K562 (cell line): ENCODE data around the gene NLK. TPM values are rescaled to one million over a fixed set of nuclear protein-coding genes. Genes with fewer than 3 reads are reported as not detected.

Source experiments
- ATAC-seq: fragments of 200-7000 bp; cut with Tn5 transposase; 3 replicates; pipeline ENCODE4 v1.9.1; 2020; ENCODE audit warnings: moderate library complexity
- BruUV-seq: library from RNA; stranded (reverse); fragments of 400-500 nt; replicated peaks from 2 replicates; lab custom pipeline; 2021; lab: Mats Ljungman, UMichigan
- CTCF ChIA-PET: fragments of 300-600 bp; formaldehyde crosslinking; extraction: SDS; loops from one replicate; lab custom pipeline; 2021; ENCODE audit warnings: low intra/inter-chr PET ratio; lab: Yijun Ruan, JAX
- POLR2A ChIA-PET: fragments of 300-600, 350-650 bp; sonication (Branson Sonifier 250); formaldehyde crosslinking; extraction: SDS; loops from one replicate; lab custom pipeline; 2021; ENCODE audit warnings: antibody characterized with exemption, inconsistent platforms; lab: Yijun Ruan, JAX
- DNase-seq, 4 experiments: peaks; one replicate each; pipeline versions ENCODE4 v3.0.0 to v3.0.0-alpha.2; 2011 to 2018; ENCODE audit warnings: low spot score in 3 of 4, mixed read lengths in 3 of 4; ENCODE audit errors: extremely low read depth in 1 of 4
- FAIRE-seq: peaks from 2 replicates; lab custom pipeline; 2011; peaks lifted over from hg19 to GRCh38; lab: Jason Lieb, UNC
- H2AFZ ChIP-seq: 2 replicates; pipeline ENCODE4 v1.6.0; 2011; ENCODE audit warnings: low read depth, low read length, control low read depth, inconsistent platforms
- H3K27ac ChIP-seq: fragments of 200-600 bp; 3 replicates; pipeline ENCODE4 v1.8.0; 2011; ENCODE audit warnings: low read depth, mild to moderate bottlenecking, control low read depth, inconsistent platforms, low read length, moderate library complexity, mixed read lengths; ENCODE audit errors: extremely low read depth
- H3K27me3 ChIP-seq, 2 experiments: fragments of 300-600 bp in 1 of 2; 2 replicates in 1 of 2; 3 replicates in 1 of 2; pipeline versions ENCODE4 v1.6.0 to v1.8.0; 2011; ENCODE audit warnings: inconsistent platforms in 2 of 2, low read length in 2 of 2, mild to moderate bottlenecking in 1 of 2, mixed read lengths in 1 of 2, moderate library complexity in 1 of 2; ENCODE audit not compliant: control insufficient read depth in 2 of 2, insufficient read depth in 2 of 2
- H3K36me3 ChIP-seq: fragments of 300-600 bp; 3 replicates; pipeline ENCODE4 v1.8.0; 2011; ENCODE audit warnings: mild to moderate bottlenecking, low read length, inconsistent platforms; ENCODE audit not compliant: control insufficient read depth, insufficient read depth
- H3K4me1 ChIP-seq, 2 experiments: fragments of 200-600 bp in 1 of 2; replicated peaks in 1 of 2; 2 replicates in 1 of 2; 3 replicates in 1 of 2; pipeline versions ENCODE4 v1.5.1 to v1.8.0; 2011; ENCODE audit warnings: inconsistent platforms in 2 of 2, low read length in 2 of 2, mild to moderate bottlenecking in 1 of 2, mixed read lengths in 1 of 2, moderate library complexity in 1 of 2; ENCODE audit not compliant: control insufficient read depth in 2 of 2, insufficient read depth in 2 of 2
- H3K4me2 ChIP-seq: 2 replicates; pipeline ENCODE4 v1.6.1; 2011; ENCODE audit warnings: low read length, control low read depth, inconsistent platforms, mixed read lengths; ENCODE audit not compliant: insufficient read depth
- H3K4me3 ChIP-seq: fragments of 200-600 bp; sonication (generic), shearing (Covaris generic); 2 replicates; pipeline ENCODE4 v1.5.1; 2016; ENCODE audit warnings: control low read depth, inconsistent platforms
- H3K79me2 ChIP-seq: fragments of 200-600 bp; 3 replicates; pipeline ENCODE4 v1.8.0; 2011; ENCODE audit warnings: low read length, inconsistent platforms; ENCODE audit not compliant: control insufficient read depth, insufficient read depth
- H3K9ac ChIP-seq, 2 experiments: 2 replicates each; pipeline versions ENCODE4 v1.6.0 to v1.6.1; 2011; ENCODE audit warnings: low read depth in 2 of 2, low read length in 2 of 2, control low read depth in 1 of 2, inconsistent platforms in 1 of 2, mild to moderate bottlenecking in 1 of 2, mixed read lengths in 1 of 2; ENCODE audit not compliant: insufficient read depth in 1 of 2
- H3K9me1 ChIP-seq: one replicate; pipeline ENCODE4 v1.6.0; 2011; ENCODE audit warnings: inconsistent platforms, mild to moderate bottlenecking, low read length, moderate library complexity; ENCODE audit not compliant: control insufficient read depth, insufficient read depth
- H3K9me3 ChIP-seq: replicated peaks from 2 replicates; pipeline ENCODE4 v1.5.1; 2011; ENCODE audit warnings: low read depth, low read length, inconsistent platforms; ENCODE audit not compliant: control insufficient read depth, insufficient read depth
- H4K20me1 ChIP-seq: replicated peaks from 2 replicates; pipeline ENCODE4 v1.6.1; 2011; ENCODE audit warnings: low read length, inconsistent platforms, mixed read lengths; ENCODE audit not compliant: control insufficient read depth, insufficient read depth
- ARID3A ChIP-seq: IDR thresholded peaks from 2 replicates; pipeline ENCODE4 v1.6.1; 2012; ENCODE audit warnings: low read depth, low read length, improper control_type of control experiment, borderline replicate concordance
- BDP1 ChIP-seq: IDR thresholded peaks from 3 replicates; pipeline ENCODE4 v1.6.1; 2011; ENCODE audit not compliant: insufficient read length, insufficient read depth
- BRD9 ChIP-seq: fragments of 450-650 bp; IDR thresholded peaks from 2 replicates; pipeline ENCODE4 v1.6.1; 2018; ENCODE audit warnings: low read depth; ENCODE audit not compliant: partially characterized antibody
- C11orf30 ChIP-seq: fragments of 450-650 bp; IDR thresholded peaks from 2 replicates; pipeline ENCODE4 v1.6.1; 2016; ENCODE audit warnings: low read depth, mild to moderate bottlenecking
- ETS1 ChIP-seq: conservative IDR thresholded peaks from 2 replicates; pipeline ENCODE4 v1.6.1; 2011; ENCODE audit warnings: low read depth, mild to moderate bottlenecking, low read length; ENCODE audit not compliant: control insufficient read depth
- FIP1L1 ChIP-seq: fragments of 200-400 bp; formaldehyde crosslinking; IDR thresholded peaks from 2 replicates; pipeline ENCODE4 v1.6.1; 2018; ENCODE audit warnings: mild to moderate bottlenecking, low read depth, low read length; ENCODE audit not compliant: poor library complexity, severe bottlenecking
- NR2C1 ChIP-seq, 2 experiments: fragments of 450-650 bp; IDR thresholded peaks; 2 replicates each; pipeline ENCODE4 v1.6.1; 2017; ENCODE audit warnings: mild to moderate bottlenecking in 2 of 2, antibody characterized with exemption in 1 of 2, inconsistent platforms in 1 of 2, missing compliant biosample characterization in 1 of 2, missing genetic modification characterization in 1 of 2
- RREB1 ChIP-seq: fragments of 250-450 bp; sonication (Bioruptor Pico); IDR thresholded peaks from 2 replicates; pipeline ENCODE4 v1.4.0; 2020
- SRF ChIP-seq, 2 experiments: fragments of 250-450, 450-650 bp in 1 of 2; sonication (Bioruptor Pico) in 1 of 2; sonication (generic) in 1 of 2; formaldehyde crosslinking; IDR thresholded peaks; 2 replicates each; pipeline versions ENCODE4 v1.5.0 to v1.5.1; 2020 to 2022; ENCODE audit warnings: mild to moderate bottlenecking in 1 of 2, missing genetic modification reagents in 1 of 2
- XRCC4 ChIP-seq: IDR thresholded peaks from one replicate; pipeline ENCODE4 v1.6.1; 2011; ENCODE audit not compliant: insufficient read depth, insufficient read length; ENCODE audit errors: extremely low read depth
- ZNF280B ChIP-seq: fragments of 250-450 bp; sonication (Bioruptor Pico); IDR thresholded peaks from 2 replicates; pipeline ENCODE4 v1.5.1; 2021; ENCODE audit warnings: mild to moderate bottlenecking
- ZNF316 ChIP-seq: fragments of 450-650 bp; IDR thresholded peaks from 2 replicates; pipeline ENCODE4 v1.6.1; 2016
- WGBS: fragments of 100-300 bp; shearing (Covaris generic); methylation state at CpG from one replicate; pipeline ENCODE4 v1.1.6; 2016; ENCODE audit warnings: low coverage, mixed read lengths; ENCODE audit not compliant: insufficient coverage; ENCODE audit errors: missing lambda C conversion rate; 5-methylcytosine and 5-hydroxymethylcytosine counted together
- in situ Hi-C: fragments of 300-500 bp; cut with MboI; formaldehyde crosslinking; loops from 4 replicates; pipeline ENCODE4 v1.15.0; 2018; ENCODE audit warnings: inconsistent platforms, mixed read lengths
- intact Hi-C: fragments of 100-400 bp; cut with micrococcal nuclease; formaldehyde crosslinking; loops from 2 replicates; pipeline ENCODE4 v1.14.2; 2022
- polyA plus RNA-seq, 8 experiments: library from polyadenylated mRNA; depleted of rRNA in 4 of 8; stranded (reverse) in 5 of 8; unstranded in 3 of 8; fragments of >200 nt; fragmentation: Nextera tagmentation in 2 of 8; fragmentation: Illumina TruSeq in 1 of 8; extraction: Ambion mirVana in 2 of 8; extraction: Trizol in 1 of 8; gene quantifications; 2 replicates each; pipeline versions ENCODE4 v1.2.1 to v1.2.3, GENCODE V29; 2011 to 2014; ENCODE audit warnings: inconsistent platforms in 1 of 8, missing spikeins in 1 of 8
- total RNA-seq, 7 experiments: library from RNA; depleted of rRNA in 6 of 7; stranded (reverse); fragments of >200 nt in 6 of 7; fragmentation: Illumina TruSeq in 2 of 7; extraction: Trizol in 2 of 7; gene quantifications; 2 replicates each; pipeline versions ENCODE4 v1.2.1 to v1.2.3, GENCODE V29; 2011 to 2021; ENCODE audit warnings: low replicate concordance in 1 of 7

Gene NLK
- total and polyA plus RNA-seq, 9 of the 15 experiments (the other 6 are each of a cell fraction or from before 2014, with no cell fraction given) = 10.9 to 59.6 (median 26.7) TPM

- Histone ChIP-seq H3K9me1 (no peaks in the 10 kb centered on the region), H2AFZ (no peak overlapping the region; the same call in 1 of the 2 replicates), H3K4me3 (no peak overlapping the region), H3K4me1 (peaks cover 7 to 41% of the 10 kb centered on the region in 2 experiments), H3K9ac (no peak overlapping the region), H3K27ac (no peak overlapping the region), H3K4me2 (no peak overlapping the region), H3K79me2 (no peaks in the 10 kb centered on the region), H4K20me1 (no peaks in the 10 kb centered on the region), H3K36me3 (no peaks in the 10 kb centered on the region), H3K9me3 (no peaks in the 10 kb centered on the region), H3K27me3 (no peaks in the 10 kb centered on the region)
- ATAC-seq (no peak), FAIRE-seq (no peak), DNase-seq (no peak)
- no TSS peak for BruUV-seq
- intact Hi-C loops (no loop called here), in situ Hi-C loops (no loop called here)
- 76% methylated on average over 3 of the region's 3 CpGs for WGBS
- POLR2A ChIA-PET = interaction anchor here (0.6 to 2.9 kb wide), 3 partner anchors 11 to 45 kb away, joined by 3 to 15 read pairs (median 9); no protein-coding TSS in a partner anchor
- CTCF ChIA-PET = no interaction called here
- TF ChIP-seq SRF (CRISPR knock-in tag; IDR thresholded peaks at IDR 0.05) (no peak), BRD9 (no peak), ZNF316 (no peak), ZNF280B (CRISPR knock-in tag) (no peak), ARID3A (no peak), FIP1L1 (no peak), RREB1 (CRISPR knock-in tag) (no peak), XRCC4 (no peak), BDP1 (no peak), ETS1 (no peak), C11orf30 (no peak), NR2C1 (IDR thresholded peaks at IDR 0.05) (no peak), NR2C1 (tag; IDR thresholded peaks at IDR 0.05) (no peak)
These were observed 12.1 kb upstream of the NLK start for GRCh38 chr17:28030386-28030785.
